Urothelium cell line (cell line): ENCODE results near the gene PPP1R12A.

Source experiments
- DNase-seq: peaks from one replicate; pipeline ENCODE4 v3.0.0; 2011; ENCODE audit warnings: low spot score, mixed read lengths
- FAIRE-seq: peaks from 2 replicates; lab custom pipeline; 2011; peaks lifted over from hg19 to GRCh38; lab: Jason Lieb, UNC

The PPP1R12A gene

GRCh38 chr12:79775355-79776027 lies 159.4 kb downstream of the PPP1R12A start:
- no peak for FAIRE-seq
- DNase-seq = no peak

- no peak for DNase-seq
- no peak for FAIRE-seq
These were observed 161.0 kb downstream of the PPP1R12A start for GRCh38 chr12:79773896-79774295.

- no peak for DNase-seq
- FAIRE-seq = no peak
These were observed 164.9 kb downstream of the PPP1R12A start for GRCh38 chr12:79769860-79770485.

- DNase-seq = no peak
- FAIRE-seq = no peak
These were observed 165.6 kb downstream of the PPP1R12A start for GRCh38 chr12:79769189-79769859.

- FAIRE-seq = no peak
- DNase-seq = no peak
These were observed 168.0 kb downstream of the PPP1R12A start for GRCh38 chr12:79766705-79767464.

GRCh38 chr12:79765157-79765556 lies 169.7 kb downstream of the PPP1R12A start:
- no peak for FAIRE-seq
- no peak for DNase-seq

- FAIRE-seq = no peak
These were observed 170.3 kb downstream of the PPP1R12A start for GRCh38 chr12:79764641-79765040.

GRCh38 chr12:79763766-79764452 lies 171.0 kb downstream of the PPP1R12A start:
- DNase-seq (no peak), FAIRE-seq (no peak)

More at GRCh38 chr12:79764641-79765040, 170.3 kb downstream of the PPP1R12A start:
- DNase-seq = no peak

- FAIRE-seq = no peak
- no peak for DNase-seq
These were observed 173.6 kb downstream of the PPP1R12A start for GRCh38 chr12:79761341-79761740.

GRCh38 chr12:79747274-79747673 lies 187.6 kb downstream of the PPP1R12A start:
- FAIRE-seq (no peak), DNase-seq (no peak)

GRCh38 chr12:79737875-79738718 lies 196.8 kb downstream of the PPP1R12A start:
- FAIRE-seq = no peak
- DNase-seq = peak; percentile 43

GRCh38 chr12:79732638-79733037 lies 202.3 kb downstream of the PPP1R12A start:
- FAIRE-seq = no peak
- DNase-seq = no peak

GRCh38 chr12:79725987-79726386 lies 208.9 kb downstream of the PPP1R12A start:
- DNase-seq (no peak), FAIRE-seq (no peak)
